ENCODE results near the gene CPN2. TPM values are rescaled to one million over a fixed set of nuclear protein-coding genes. Genes with fewer than 3 reads are reported as not detected.

The CPN2 gene
- total and polyA plus RNA-seq, 4 donors, result 20.4 to 196 (median 128) TPM

DNA sequence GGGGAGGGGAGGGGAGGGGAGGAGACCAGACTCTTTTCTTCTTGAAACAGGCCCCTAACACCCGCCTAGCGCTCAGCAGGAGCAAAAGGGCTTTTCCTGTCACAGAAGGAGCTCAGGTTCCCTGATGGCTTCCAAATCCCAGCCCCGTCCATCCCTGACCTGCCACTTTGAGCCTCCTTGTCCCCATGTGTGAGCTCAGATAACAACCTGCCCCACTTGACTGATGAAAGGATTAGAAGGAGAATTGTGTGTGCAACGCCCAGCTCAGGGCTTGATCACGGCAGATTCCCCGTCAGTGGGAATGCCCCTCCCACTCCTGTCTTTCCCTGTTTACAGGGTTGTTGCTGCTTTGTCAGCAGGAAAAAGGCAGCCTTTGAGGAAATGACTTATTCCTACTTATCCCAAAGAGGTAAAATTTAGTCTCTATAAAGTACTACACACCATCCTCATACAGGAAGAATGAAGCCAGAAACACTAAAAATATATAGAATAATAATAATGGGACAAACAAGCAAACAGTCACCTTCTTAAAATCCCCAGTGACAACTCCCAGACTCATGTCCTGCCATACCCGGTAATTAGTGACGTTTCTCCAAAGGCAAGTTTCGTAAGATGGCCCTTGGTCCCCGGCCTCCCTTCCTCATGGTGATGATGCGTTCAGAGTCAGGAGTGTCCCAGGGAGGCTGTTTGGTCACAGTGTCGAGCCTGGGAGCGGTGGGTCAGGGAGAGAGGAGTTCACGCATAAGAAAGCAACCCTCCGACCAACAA lies 24.5 kb upstream of the CPN2 start:
- no peak for DNase-seq (ENCODE audit: low spot score)
- 54% methylated on average over 15 of the region's 15 CpGs for WGBS
- Histone ChIP-seq H3K4me3 (ENCODE audit: low read depth in 1 of 3, low read length in 3 of 3) (no peak overlapping the region), H3K27ac (ENCODE audit: low read depth in 1 of 2, low read length in 2 of 2) (no peak overlapping the region), H3K9ac (ENCODE audit: low read depth in 1 of 2, low read length in 2 of 2) (no peak overlapping the region), H3K36me3 (ENCODE audit: control insufficient read depth in 4 of 4, insufficient read depth in 3 of 4, low read depth in 1 of 4, low read length in 3 of 4) (no peaks in the 10 kb centered on the region), H3K27me3 (ENCODE audit: control insufficient read depth in 4 of 4, insufficient read depth in 4 of 4, low read length in 3 of 4) (peaks cover 0 to 2% (median 0%) of the 10 kb centered on the region in 4 donors), H3K9me3 (ENCODE audit: control insufficient read depth in 4 of 4, low read length in 3 of 4) (no peaks in the 10 kb centered on the region), H3K4me1 (ENCODE audit: control insufficient read depth in 4 of 4, insufficient read depth in 4 of 4, low read length in 3 of 4) (no peaks in the 10 kb centered on the region)
- TF ChIP-seq JUND (IDR thresholded peaks at IDR 0.05) (no peak), YY1 (IDR thresholded peaks at IDR 0.05) (no peak), GABPA (IDR thresholded peaks at IDR 0.05 in 1 of 2, conservative IDR thresholded peaks at IDR 0.05 in 1 of 2) (no peak), HNF4A (conservative IDR thresholded peaks at IDR 0.05) (no peak), RXRA (IDR thresholded peaks at IDR 0.05) (no peak)
- TF ChIP-seq, protein P1, sequence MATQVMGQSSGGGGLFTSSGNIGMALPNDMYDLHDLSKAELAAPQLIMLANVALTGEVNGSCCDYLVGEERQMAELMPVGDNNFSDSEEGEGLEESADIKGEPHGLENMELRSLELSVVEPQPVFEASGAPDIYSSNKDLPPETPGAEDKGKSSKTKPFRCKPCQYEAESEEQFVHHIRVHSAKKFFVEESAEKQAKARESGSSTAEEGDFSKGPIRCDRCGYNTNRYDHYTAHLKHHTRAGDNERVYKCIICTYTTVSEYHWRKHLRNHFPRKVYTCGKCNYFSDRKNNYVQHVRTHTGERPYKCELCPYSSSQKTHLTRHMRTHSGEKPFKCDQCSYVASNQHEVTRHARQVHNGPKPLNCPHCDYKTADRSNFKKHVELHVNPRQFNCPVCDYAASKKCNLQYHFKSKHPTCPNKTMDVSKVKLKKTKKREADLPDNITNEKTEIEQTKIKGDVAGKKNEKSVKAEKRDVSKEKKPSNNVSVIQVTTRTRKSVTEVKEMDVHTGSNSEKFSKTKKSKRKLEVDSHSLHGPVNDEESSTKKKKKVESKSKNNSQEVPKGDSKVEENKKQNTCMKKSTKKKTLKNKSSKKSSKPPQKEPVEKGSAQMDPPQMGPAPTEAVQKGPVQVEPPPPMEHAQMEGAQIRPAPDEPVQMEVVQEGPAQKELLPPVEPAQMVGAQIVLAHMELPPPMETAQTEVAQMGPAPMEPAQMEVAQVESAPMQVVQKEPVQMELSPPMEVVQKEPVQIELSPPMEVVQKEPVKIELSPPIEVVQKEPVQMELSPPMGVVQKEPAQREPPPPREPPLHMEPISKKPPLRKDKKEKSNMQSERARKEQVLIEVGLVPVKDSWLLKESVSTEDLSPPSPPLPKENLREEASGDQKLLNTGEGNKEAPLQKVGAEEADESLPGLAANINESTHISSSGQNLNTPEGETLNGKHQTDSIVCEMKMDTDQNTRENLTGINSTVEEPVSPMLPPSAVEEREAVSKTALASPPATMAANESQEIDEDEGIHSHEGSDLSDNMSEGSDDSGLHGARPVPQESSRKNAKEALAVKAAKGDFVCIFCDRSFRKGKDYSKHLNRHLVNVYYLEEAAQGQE (IDR thresholded peaks at IDR 0.05), result no peak
- TF ChIP-seq, protein P2, sequence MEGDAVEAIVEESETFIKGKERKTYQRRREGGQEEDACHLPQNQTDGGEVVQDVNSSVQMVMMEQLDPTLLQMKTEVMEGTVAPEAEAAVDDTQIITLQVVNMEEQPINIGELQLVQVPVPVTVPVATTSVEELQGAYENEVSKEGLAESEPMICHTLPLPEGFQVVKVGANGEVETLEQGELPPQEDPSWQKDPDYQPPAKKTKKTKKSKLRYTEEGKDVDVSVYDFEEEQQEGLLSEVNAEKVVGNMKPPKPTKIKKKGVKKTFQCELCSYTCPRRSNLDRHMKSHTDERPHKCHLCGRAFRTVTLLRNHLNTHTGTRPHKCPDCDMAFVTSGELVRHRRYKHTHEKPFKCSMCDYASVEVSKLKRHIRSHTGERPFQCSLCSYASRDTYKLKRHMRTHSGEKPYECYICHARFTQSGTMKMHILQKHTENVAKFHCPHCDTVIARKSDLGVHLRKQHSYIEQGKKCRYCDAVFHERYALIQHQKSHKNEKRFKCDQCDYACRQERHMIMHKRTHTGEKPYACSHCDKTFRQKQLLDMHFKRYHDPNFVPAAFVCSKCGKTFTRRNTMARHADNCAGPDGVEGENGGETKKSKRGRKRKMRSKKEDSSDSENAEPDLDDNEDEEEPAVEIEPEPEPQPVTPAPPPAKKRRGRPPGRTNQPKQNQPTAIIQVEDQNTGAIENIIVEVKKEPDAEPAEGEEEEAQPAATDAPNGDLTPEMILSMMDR (IDR thresholded peaks at IDR 0.05; ENCODE audit: low read depth, low read length, missing input control), result no peak
- TF ChIP-seq, protein P3, sequence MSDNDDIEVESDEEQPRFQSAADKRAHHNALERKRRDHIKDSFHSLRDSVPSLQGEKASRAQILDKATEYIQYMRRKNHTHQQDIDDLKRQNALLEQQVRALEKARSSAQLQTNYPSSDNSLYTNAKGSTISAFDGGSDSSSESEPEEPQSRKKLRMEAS (IDR thresholded peaks at IDR 0.05), result no peak

GRCh38 chr3:194374935-194375334 lies 23.8 kb upstream of the CPN2 start:
- no peak overlapping the region for H3K4me3 ChIP-seq (ENCODE audit: low read depth in 1 of 3, low read length in 3 of 3)
- peaks cover 0 to 2% (median 0%) of the 10 kb centered on the region in 4 donors for H3K27me3 ChIP-seq (ENCODE audit: control insufficient read depth in 4 of 4, insufficient read depth in 4 of 4, low read length in 3 of 4)
- no peak for DNase-seq (ENCODE audit: low spot score)
- no peak overlapping the region for H3K9ac ChIP-seq (ENCODE audit: low read depth in 1 of 2, low read length in 2 of 2)
- TF ChIP-seq GABPA (IDR thresholded peaks at IDR 0.05 in 1 of 2, conservative IDR thresholded peaks at IDR 0.05 in 1 of 2) (no peak), HNF4A (conservative IDR thresholded peaks at IDR 0.05) (no peak), NR2F2 (IDR thresholded peaks at IDR 0.05) (no peak), FOXA1 (IDR thresholded peaks at IDR 0.05) (no peak)
- TF ChIP-seq, protein P2 (IDR thresholded peaks at IDR 0.05; ENCODE audit: low read depth, low read length, missing input control), result no peak
- TF ChIP-seq, protein P4, sequence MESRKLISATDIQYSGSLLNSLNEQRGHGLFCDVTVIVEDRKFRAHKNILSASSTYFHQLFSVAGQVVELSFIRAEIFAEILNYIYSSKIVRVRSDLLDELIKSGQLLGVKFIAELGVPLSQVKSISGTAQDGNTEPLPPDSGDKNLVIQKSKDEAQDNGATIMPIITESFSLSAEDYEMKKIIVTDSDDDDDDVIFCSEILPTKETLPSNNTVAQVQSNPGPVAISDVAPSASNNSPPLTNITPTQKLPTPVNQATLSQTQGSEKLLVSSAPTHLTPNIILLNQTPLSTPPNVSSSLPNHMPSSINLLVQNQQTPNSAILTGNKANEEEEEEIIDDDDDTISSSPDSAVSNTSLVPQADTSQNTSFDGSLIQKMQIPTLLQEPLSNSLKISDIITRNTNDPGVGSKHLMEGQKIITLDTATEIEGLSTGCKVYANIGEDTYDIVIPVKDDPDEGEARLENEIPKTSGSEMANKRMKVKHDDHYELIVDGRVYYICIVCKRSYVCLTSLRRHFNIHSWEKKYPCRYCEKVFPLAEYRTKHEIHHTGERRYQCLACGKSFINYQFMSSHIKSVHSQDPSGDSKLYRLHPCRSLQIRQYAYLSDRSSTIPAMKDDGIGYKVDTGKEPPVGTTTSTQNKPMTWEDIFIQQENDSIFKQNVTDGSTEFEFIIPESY (IDR thresholded peaks at IDR 0.05), result no peak
- H3K27ac ChIP-seq (ENCODE audit: low read depth in 1 of 2, low read length in 2 of 2), result no peak overlapping the region
- no peaks in the 10 kb centered on the region for H3K4me1 ChIP-seq (ENCODE audit: control insufficient read depth in 4 of 4, insufficient read depth in 4 of 4, low read length in 3 of 4)
- H3K36me3 ChIP-seq (ENCODE audit: control insufficient read depth in 4 of 4, insufficient read depth in 3 of 4, low read depth in 1 of 4, low read length in 3 of 4), result no peaks in the 10 kb centered on the region
- H3K9me3 ChIP-seq (ENCODE audit: control insufficient read depth in 4 of 4, low read length in 3 of 4), result no peaks in the 10 kb centered on the region
- WGBS, result 92% methylated on average over 10 of the region's 10 CpGs

All from liver (tissue), 9 donors.